B cell (primary cell): ENCODE data around the gene KLHDC8B.

Experiments
- CTCF ChIP-seq: fragments of 200-600 bp; IDR thresholded peaks from one replicate; pipeline ENCODE4 v1.8.0; 2022; ENCODE audit warnings: antibody characterized with exemption, mild to moderate bottlenecking
- EZH2 ChIP-seq: IDR thresholded peaks from 2 replicates; pipeline ENCODE4 v1.6.1; 2012; ENCODE audit warnings: borderline replicate concordance, low read depth, mild to moderate bottlenecking, moderate library complexity, low read length; ENCODE audit not compliant: insufficient read depth, poor library complexity, severe bottlenecking

DNA sequence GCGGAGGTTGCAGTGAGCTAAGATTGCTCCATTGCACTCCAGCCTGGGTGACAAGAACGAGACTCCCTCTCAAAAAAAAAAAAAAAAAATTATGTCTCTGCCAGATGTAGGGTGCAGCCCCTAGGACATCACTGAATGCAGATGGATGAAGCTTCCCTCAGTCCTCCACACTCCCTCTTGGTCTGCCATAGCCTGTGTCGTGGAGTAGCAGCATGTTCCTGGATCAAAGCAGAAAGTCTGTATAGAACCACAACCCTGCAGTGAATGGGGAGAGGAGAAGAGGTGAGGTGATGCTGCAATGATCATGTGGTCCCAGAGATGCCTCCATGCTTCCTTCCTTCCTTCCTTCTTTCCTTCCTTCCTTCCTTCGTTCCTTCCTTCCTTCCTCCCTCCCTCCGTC, 23.2 kb upstream of the KLHDC8B start:
- TF ChIP-seq CTCF, result no peak
- TF ChIP-seq EZH2, result no peak
